HL-60 (cell line): Measurements from ENCODE around the gene PTPRC.

Experiments
- CTCF ChIP-seq: IDR thresholded peaks from one replicate; pipeline ENCODE4 v1.5.1; 2011; ENCODE audit warnings: low read length, control low read depth, inconsistent platforms; ENCODE audit not compliant: insufficient read depth
- GABPA ChIP-seq: IDR thresholded peaks from 2 replicates; pipeline ENCODE4 v1.6.1; 2012; ENCODE audit warnings: low read depth
- POLR2AphosphoS5 ChIP-seq: IDR thresholded peaks from 2 replicates; pipeline ENCODE4 v1.6.1; 2012; ENCODE audit warnings: low read depth
- TF ChIP-seq, protein P1 (sequence below): IDR thresholded peaks from 2 replicates; pipeline ENCODE4 v1.6.1; 2012; ENCODE audit warnings: low read depth; ENCODE audit not compliant: insufficient replicate concordance

DNA sequence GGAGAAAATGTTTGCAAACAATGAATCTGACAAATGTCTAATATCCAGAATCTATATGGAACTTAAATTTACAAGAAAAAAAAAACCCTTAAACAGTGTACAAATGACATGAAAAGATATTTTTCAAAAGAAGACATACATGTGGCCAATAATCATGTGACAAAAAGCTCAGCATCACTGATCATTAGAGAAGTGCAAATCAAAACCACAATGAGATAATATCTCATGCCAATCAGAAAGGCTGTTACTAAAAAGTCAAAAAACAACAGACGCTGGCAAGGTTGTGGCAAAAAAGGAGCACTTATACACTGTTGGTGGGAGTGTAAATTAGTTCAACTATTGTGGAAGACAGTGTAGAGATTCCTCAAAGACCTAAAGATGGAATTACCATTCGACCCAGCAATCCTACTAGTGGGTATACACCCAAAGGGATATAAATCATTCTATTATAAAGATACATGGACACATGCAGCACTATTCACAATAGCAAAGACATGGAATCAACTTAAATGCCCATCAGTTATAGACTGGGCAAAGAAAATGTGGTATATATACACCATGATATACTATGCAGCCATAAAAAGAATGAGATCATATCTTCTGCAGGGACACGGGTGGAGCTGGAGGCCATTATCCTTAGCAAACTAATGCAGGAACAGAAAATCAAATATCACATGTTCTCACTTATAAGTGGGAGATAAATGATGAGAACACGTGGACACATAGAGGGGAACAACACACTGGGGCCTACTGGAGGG is 123.2 kb downstream of the PTPRC start:
- TF ChIP-seq CTCF (no peak), POLR2AphosphoS5 (no peak), GABPA (no peak)
- TF ChIP-seq, protein P1, sequence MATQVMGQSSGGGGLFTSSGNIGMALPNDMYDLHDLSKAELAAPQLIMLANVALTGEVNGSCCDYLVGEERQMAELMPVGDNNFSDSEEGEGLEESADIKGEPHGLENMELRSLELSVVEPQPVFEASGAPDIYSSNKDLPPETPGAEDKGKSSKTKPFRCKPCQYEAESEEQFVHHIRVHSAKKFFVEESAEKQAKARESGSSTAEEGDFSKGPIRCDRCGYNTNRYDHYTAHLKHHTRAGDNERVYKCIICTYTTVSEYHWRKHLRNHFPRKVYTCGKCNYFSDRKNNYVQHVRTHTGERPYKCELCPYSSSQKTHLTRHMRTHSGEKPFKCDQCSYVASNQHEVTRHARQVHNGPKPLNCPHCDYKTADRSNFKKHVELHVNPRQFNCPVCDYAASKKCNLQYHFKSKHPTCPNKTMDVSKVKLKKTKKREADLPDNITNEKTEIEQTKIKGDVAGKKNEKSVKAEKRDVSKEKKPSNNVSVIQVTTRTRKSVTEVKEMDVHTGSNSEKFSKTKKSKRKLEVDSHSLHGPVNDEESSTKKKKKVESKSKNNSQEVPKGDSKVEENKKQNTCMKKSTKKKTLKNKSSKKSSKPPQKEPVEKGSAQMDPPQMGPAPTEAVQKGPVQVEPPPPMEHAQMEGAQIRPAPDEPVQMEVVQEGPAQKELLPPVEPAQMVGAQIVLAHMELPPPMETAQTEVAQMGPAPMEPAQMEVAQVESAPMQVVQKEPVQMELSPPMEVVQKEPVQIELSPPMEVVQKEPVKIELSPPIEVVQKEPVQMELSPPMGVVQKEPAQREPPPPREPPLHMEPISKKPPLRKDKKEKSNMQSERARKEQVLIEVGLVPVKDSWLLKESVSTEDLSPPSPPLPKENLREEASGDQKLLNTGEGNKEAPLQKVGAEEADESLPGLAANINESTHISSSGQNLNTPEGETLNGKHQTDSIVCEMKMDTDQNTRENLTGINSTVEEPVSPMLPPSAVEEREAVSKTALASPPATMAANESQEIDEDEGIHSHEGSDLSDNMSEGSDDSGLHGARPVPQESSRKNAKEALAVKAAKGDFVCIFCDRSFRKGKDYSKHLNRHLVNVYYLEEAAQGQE, result no peak
